ENCODE results near the gene TTLL13.

TTLL13 gene

GRCh38 chr15:90225504-90226234, 23.7 kb upstream of the TTLL13 start:
- DNase-seq (ENCODE audit: low spot score in 2 of 2) (no peak), ATAC-seq (no peak)
- Mint-ChIP-seq H3K4me3 (no peak overlapping the region), H3K9me3 (no peaks in the 10 kb centered on the region), H3K4me1 (peaks cover 21% of the 10 kb centered on the region), H3K27ac (no peak overlapping the region), H3K36me3 (peaks cover 51% of the 10 kb centered on the region)

GRCh38 chr15:90227336-90227735, 22.0 kb upstream of the TTLL13 start:
- Mint-ChIP-seq H3K4me3 (no peak overlapping the region), H3K36me3 (peaks cover 56% of the 10 kb centered on the region), H3K27ac (no peak overlapping the region)

DNA sequence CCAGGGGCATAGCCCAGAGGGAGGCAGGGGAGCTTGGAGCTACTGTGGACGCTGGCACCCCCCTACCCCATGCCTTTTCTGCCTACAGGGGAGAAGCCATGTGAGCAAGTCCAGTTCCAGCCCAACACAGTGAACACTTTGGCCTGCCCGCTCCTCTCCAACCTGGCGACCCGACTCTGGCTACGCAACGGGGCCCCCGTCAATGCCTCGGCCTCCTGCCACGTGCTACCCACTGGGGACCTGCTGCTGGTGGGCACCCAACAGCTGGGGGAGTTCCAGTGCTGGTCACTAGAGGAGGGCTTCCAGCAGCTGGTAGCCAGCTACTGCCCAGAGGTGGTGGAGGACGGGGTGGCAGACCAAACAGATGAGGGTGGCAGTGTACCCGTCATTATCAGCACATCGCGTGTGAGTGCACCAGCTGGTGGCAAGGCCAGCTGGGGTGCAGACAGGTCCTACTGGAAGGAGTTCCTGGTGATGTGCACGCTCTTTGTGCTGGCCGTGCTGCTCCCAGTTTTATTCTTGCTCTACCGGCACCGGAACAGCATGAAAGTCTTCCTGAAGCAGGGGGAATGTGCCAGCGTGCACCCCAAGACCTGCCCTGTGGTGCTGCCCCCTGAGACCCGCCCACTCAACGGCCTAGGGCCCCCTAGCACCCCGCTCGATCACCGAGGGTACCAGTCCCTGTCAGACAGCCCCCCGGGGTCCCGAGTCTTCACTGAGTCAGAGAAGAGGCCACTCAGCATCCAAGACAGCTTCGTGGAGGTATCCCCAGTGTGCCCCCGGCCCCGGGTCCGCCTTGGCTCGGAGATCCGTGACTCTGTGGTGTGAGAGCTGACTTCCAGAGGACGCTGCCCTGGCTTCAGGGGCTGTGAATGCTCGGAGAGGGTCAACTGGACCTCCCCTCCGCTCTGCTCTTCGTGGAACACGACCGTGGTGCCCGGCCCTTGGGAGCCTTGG, 21.3 kb upstream of the TTLL13 start:
- Mint-ChIP-seq H3K36me3 (peaks cover 58% of the 10 kb centered on the region), H3K4me1 (peaks cover 46% of the 10 kb centered on the region), H3K27ac (no peak overlapping the region), H3K4me3 (no peak overlapping the region), H3K9me3 (no peaks in the 10 kb centered on the region)
- ATAC-seq (no peak), DNase-seq (ENCODE audit: low spot score in 2 of 2) (no peak)

More at GRCh38 chr15:90227336-90227735, 22.0 kb upstream of the TTLL13 start:
- no peak for DNase-seq (ENCODE audit: low spot score in 2 of 2)
- H3K9me3 Mint-ChIP-seq: no peaks in the 10 kb centered on the region
- H3K4me1 Mint-ChIP-seq: peaks cover 38% of the 10 kb centered on the region
- no peak for ATAC-seq

- Mint-ChIP-seq H3K36me3 (peaks cover 59% of the 10 kb centered on the region), H3K4me3 (no peak overlapping the region), H3K27ac (peak overlapping the region; percentile 96), H3K9me3 (no peaks in the 10 kb centered on the region), H3K4me1 (peaks cover 46% of the 10 kb centered on the region)
- ATAC-seq: no peak
- DNase-seq (ENCODE audit: low spot score in 2 of 2): no peak
Observed at GRCh38 chr15:90228960-90229359, 20.4 kb upstream of the TTLL13 start.

DNA sequence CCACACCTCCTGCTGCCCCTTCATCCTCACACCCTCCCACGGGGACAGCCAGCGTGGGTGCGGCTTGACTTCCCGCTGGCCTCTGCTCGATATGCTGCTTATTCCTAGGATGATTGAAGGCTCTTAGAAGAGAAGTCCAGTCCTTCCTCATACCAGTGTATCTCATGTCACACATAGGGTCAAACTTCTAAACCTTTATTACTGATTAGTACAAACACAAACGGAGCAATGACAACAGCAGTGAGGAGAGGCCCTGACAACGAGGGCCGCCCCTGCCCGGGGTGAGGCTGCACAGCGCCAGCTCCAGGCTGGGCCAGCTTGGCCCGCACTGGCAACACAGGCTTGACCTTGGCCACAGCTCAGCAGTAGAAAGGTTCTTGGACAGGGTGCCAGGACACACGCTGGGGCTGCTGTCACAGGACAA, 19.3 kb upstream of the TTLL13 start:
- ATAC-seq (no peak), DNase-seq (ENCODE audit: low spot score in 2 of 2) (no peak)
- Mint-ChIP-seq H3K4me1 (peaks cover 55% of the 10 kb centered on the region), H3K9me3 (no peaks in the 10 kb centered on the region), H3K27ac (peak overlapping the region; percentile 96), H3K36me3 (peaks cover 59% of the 10 kb centered on the region), H3K4me3 (peak overlapping the region; percentile 89)

- H3K4me1 Mint-ChIP-seq: peaks cover 57% of the 10 kb centered on the region
- peaks cover 53% of the 10 kb centered on the region for H3K36me3 Mint-ChIP-seq
- no peak for ATAC-seq
- H3K9me3 Mint-ChIP-seq: no peaks in the 10 kb centered on the region
- peak overlapping the region; percentile 96 for H3K27ac Mint-ChIP-seq
- H3K4me3 Mint-ChIP-seq: peak overlapping the region; percentile 89
- no peak for DNase-seq (ENCODE audit: low spot score in 2 of 2)
Observed at GRCh38 chr15:90230610-90231009, 18.7 kb upstream of the TTLL13 start.

- Mint-ChIP-seq H3K4me3 (peak overlapping the region; percentile 89), H3K4me1 (peaks cover 57% of the 10 kb centered on the region), H3K9me3 (no peaks in the 10 kb centered on the region), H3K27ac (peak overlapping the region; percentile 96), H3K36me3 (peaks cover 52% of the 10 kb centered on the region)
- ATAC-seq (peak; percentile 56), DNase-seq (ENCODE audit: low spot score in 2 of 2) (peak; percentile 40 to 80)
Observed at GRCh38 chr15:90231028-90232017, 18.0 kb upstream of the TTLL13 start.

GRCh38 chr15:90232196-90232595, 17.2 kb upstream of the TTLL13 start:
- Mint-ChIP-seq H3K27ac (peak overlapping the region; percentile 96), H3K36me3 (peaks cover 61% of the 10 kb centered on the region), H3K9me3 (no peaks in the 10 kb centered on the region), H3K4me1 (peaks cover 57% of the 10 kb centered on the region), H3K4me3 (peak overlapping the region; percentile 89)
- DNase-seq (ENCODE audit: low spot score in 2 of 2) (no peak), ATAC-seq (no peak)

DNA sequence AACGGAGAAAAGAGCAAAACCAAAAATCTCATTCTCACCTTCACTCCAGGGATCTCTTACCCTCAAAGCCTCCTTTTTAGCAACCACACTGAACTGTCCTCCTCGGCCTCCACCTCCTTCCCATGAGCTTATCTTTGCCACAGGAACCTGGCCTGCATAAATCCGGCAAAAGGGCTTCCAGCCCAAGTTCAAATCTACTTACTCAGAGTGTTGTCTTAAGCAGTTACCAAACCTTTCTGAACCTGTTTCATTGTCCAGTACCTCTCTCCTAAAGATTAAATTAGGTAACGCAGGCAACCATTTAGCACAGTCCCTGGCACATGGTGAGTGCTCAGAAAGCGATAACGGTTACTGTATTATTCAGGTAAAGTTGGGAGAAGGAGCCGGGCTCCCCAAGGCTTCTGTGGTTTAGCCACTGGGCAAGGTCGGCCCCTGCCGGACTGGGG, 16.4 kb upstream of the TTLL13 start:
- ATAC-seq (no peak), DNase-seq (ENCODE audit: low spot score in 2 of 2) (no peak)
- no peaks in the 10 kb centered on the region for H3K9me3 Mint-ChIP-seq
- peaks cover 69% of the 10 kb centered on the region for H3K36me3 Mint-ChIP-seq
- peak overlapping the region; percentile 96 for H3K27ac Mint-ChIP-seq
- peaks cover 57% of the 10 kb centered on the region for H3K4me1 Mint-ChIP-seq
- peak overlapping the region; percentile 89 for H3K4me3 Mint-ChIP-seq

DNA sequence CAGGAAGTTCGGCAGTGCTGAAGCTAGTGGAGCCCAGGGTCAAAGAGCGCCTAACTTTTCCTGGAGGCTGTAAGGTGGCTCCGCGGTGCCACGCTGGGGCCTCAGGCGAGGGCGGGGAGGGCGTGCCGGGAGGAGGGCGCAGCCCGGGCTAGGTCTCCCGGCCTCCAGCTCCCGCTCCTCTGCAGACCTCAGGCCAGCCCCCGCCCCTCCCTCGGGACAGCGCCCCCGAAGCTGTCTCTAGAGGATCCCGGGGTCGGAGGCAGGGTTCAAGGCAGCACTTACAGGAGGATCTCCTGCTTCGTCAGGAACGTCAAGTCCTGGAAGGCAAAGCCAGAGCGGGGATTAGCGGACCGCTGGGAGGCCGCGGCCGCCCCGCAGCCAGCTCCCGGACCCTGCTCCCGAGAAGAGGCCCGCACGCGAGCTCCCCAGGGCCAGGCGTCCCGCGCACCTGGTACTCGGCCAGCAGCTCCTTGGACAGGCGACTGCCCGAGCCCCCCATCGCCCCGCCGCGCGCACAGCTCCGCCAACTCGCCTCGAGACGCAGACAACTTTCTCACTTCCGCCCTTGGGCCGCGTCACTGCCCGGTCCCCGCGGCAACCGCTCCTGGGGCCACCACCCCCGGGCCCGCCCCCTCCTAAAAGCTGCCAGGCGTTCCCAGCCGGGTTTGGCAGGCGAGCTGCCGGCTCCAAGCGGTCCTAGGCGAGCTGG, 15.8 kb upstream of the TTLL13 start, which contains the start of gene CIB1:
CIB1 (minus strand) TSS at position 555 of the 709 bp plus-strand sequence; CDS start at position 499, 56 bp downstream.
- peak within 1 kb of the TSS; percentile 89 for H3K4me3 Mint-ChIP-seq
- peaks cover 72% of the 10 kb centered on the region for H3K36me3 Mint-ChIP-seq
- H3K27ac Mint-ChIP-seq: peak within 1 kb of the TSS; percentile 96
- DNase-seq (ENCODE audit: low spot score in 2 of 2): peak; percentile 53 to 96
- ATAC-seq: peak; percentile 94
- peaks cover 57% of the 10 kb centered on the region for H3K4me1 Mint-ChIP-seq
- no peaks in the 10 kb centered on the region for H3K9me3 Mint-ChIP-seq

DNA sequence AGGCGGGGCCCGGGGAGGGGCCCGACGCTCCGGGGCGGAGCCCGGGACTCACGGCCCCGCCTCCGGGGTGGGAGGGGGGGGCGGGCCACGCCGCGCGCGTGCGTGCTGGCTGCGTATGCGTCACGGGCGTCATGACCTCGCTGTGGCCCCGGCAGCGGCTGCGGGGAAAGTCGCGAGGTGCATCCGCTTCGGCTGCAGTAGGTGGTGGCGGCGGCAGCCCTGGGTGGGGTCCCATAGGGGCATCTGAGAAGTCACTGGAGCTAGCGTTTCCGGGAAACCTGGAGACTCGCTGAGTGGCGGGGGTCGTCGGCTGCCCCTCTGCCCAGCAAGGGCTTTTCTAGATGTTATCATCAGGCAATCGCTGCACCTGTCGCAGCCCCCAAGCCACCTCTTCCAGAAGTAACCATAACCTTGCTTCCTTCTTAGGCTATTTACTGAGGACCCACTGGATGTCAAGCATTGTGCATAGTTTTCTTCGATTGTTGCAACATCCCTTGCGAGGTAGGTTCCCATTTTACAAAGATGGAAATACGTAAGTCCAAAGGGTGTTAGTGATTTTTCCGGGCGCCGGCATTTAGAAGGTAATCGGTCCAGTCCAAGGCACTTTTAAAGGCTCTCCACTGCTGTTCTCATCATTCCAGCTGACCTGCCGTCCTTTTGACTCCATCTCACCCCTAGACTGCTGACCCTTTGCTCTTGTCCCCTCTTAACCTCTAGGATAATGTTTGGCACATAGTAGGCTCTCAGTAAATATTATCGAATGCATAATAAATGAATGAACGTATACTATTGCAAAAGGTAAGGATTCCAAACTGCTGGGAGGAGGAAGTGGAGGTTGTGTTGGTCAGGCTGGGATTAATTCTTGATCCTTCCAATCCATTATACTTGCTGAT, 15.0 kb upstream of the TTLL13 start, which contains the start of gene GDPGP1:
GDPGP1 (plus strand) TSS at position 114 of the 893 bp plus-strand sequence. CDS start 6,700 bp downstream, outside the sequence.
- Mint-ChIP-seq H3K4me1 (peaks cover 49% of the 10 kb centered on the region), H3K4me3 (peak within 1 kb of the TSS; percentile 89), H3K9me3 (no peaks in the 10 kb centered on the region), H3K36me3 (peaks cover 72% of the 10 kb centered on the region), H3K27ac (peak within 1 kb of the TSS; percentile 96)
- ATAC-seq (peak; percentile 81), DNase-seq (ENCODE audit: low spot score in 2 of 2) (peak; percentile 90 to 91)

DNA sequence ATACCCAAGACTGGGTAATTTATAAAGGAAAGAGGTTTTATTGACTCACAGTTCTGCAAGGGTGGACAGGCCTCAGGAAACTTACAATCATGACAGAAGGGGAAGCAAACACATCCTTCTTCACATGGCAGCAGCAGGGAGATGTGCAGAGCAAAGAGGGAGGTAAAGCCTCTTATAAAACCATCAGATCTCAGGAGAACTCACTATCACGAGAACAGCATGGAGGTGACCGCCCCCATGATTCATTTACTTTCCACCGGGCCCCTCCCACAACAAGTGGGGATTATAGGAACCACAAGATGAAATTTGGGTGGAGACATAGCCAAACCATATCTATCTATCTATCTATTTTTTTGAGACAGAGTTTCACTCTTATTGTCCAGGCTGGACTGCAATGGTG, 10.0 kb upstream of the TTLL13 start:
- ATAC-seq (no peak), DNase-seq (ENCODE audit: low spot score in 2 of 2) (no peak)
- H3K9me3 Mint-ChIP-seq: no peaks in the 10 kb centered on the region
- no peak overlapping the region for H3K4me3 Mint-ChIP-seq
- H3K36me3 Mint-ChIP-seq: peaks cover 38% of the 10 kb centered on the region
- H3K27ac Mint-ChIP-seq: no peak overlapping the region
- H3K4me1 Mint-ChIP-seq: peaks cover 9% of the 10 kb centered on the region

- Mint-ChIP-seq H3K4me3 (no peak overlapping the region), H3K9me3 (no peaks in the 10 kb centered on the region), H3K36me3 (peaks cover 38% of the 10 kb centered on the region), H3K4me1 (no peaks in the 10 kb centered on the region), H3K27ac (no peak overlapping the region)
- ATAC-seq (no peak), DNase-seq (ENCODE audit: low spot score in 2 of 2) (no peak)
Observed at GRCh38 chr15:90240856-90241255, 8.5 kb upstream of the TTLL13 start.

Data from stimulated activated effector memory CD8-positive, alpha-beta T cell treated with anti-CD3 and anti-CD28 coated beads, Interleukin-12 subunit alpha, Interleukin-12 subunit beta, amount 100 ng/mL, for 72 hours (primary cell).